ENCODE data around the gene LATS1.
"Not testable (repeated sequence)": the region's sequence is repeated elsewhere in the genome, so short reads cannot be mapped to it uniquely, and the experiment has no call there.

Gene LATS1

DNA sequence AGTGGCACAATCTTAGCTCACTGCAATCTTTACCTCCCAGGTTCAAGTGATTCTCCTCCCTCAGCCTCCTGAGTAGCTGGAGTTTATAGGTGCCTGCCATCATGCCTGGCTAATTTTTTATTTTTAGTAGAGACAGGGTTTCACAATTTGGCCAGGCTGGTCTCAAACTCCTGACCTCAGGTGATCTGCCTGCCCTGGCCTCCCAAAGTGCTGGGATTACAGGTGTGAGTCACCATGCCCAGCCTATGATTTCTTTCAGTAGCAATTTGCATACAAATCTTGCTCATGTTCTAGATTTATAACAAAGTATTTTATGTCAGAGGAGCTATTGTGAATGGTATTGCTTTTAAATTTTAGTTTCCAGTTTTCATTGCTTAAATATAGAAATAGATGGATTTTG lies 45.6 kb downstream of the LATS1 start:
- in situ Hi-C loops (cut with HindIII; ENCODE audit: low sequenced_read_pairs): not testable (repeated sequence)

- in situ Hi-C loops (cut with HindIII; ENCODE audit: low sequenced_read_pairs): no loop called here
Measured at GRCh38 chr6:149660028-149660427, 57.9 kb downstream of the LATS1 start.

DNA sequence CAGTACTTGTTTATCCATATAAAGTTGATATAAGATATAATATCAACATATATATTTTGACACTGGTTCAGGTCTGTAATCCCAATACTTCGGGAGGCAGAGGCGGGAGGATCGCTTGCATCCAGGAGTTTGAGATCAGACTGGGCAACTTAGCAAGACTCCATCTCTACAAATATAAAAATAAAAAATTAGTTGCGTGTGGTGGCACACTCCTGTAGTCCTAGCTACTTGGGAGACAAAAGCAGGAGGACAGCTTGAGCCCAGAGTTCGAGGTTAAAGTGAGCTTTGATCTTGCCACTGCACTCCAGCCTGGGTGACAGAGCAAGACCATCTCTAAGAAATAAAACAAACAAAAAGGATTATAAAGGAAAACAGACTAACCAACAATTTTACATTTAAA lies 60.5 kb downstream of the LATS1 start:
- in situ Hi-C loops (cut with HindIII; ENCODE audit: low sequenced_read_pairs): no loop called here

- in situ Hi-C loops (cut with HindIII; ENCODE audit: low sequenced_read_pairs): no loop called here
Measured at GRCh38 chr6:149651056-149651455, 66.8 kb downstream of the LATS1 start.

GRCh38 chr6:149648148-149649145 lies 69.5 kb downstream of the LATS1 start, which contains the start of gene KATNA1:
TSS of gene KATNA1 (minus strand) at chr6:149648714. CDS start at chr6:149638547, 10,167 bp downstream.
- in situ Hi-C loops (cut with HindIII; ENCODE audit: low sequenced_read_pairs): no loop called here

DNA sequence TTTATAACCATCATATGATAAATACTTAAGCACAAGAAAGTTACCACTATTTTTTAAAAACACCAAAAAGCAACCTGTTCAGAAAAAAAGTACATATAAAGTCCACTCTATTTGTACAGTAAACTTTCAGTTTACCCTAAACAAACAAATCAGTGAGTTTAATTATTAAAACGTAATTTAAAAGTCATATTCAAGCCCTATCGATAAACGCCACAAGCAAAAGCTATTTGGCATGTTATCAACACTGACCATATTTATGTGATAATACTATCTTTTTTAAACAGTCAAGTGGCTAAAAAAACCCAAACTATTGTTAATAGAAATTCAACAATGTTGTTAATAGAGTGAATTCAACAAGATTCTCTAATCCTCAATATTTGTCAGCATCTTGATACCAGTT lies 71.3 kb downstream of the LATS1 start:
- in situ Hi-C loops (cut with HindIII; ENCODE audit: low sequenced_read_pairs): no loop called here

- in situ Hi-C loops (cut with HindIII; ENCODE audit: low sequenced_read_pairs): no loop called here
Measured at GRCh38 chr6:149642829-149643580, 74.9 kb downstream of the LATS1 start.

DNA sequence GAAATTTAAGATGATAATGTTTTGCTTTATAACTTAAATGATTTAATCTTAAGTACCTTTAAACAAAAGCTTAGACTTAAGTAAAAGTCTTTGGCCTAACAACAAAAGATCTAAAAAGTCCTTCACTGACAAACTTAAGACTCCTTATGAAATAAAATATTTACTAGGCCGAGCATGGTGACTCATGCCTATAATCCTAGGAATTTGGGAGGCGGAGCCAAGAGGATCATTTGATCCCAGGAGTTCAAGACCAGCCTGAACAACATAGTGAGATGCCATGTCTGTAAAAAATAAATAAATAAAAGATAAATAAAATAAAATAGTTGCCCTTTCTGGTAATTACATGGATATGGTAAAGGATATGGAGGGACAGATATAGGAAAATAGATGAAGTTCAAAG lies 81.8 kb downstream of the LATS1 start:
- in situ Hi-C loops (cut with HindIII; ENCODE audit: low sequenced_read_pairs): no loop called here

- in situ Hi-C loops (cut with HindIII; ENCODE audit: low sequenced_read_pairs): no loop called here
Measured at GRCh38 chr6:149634315-149634714, 83.6 kb downstream of the LATS1 start.

DNA sequence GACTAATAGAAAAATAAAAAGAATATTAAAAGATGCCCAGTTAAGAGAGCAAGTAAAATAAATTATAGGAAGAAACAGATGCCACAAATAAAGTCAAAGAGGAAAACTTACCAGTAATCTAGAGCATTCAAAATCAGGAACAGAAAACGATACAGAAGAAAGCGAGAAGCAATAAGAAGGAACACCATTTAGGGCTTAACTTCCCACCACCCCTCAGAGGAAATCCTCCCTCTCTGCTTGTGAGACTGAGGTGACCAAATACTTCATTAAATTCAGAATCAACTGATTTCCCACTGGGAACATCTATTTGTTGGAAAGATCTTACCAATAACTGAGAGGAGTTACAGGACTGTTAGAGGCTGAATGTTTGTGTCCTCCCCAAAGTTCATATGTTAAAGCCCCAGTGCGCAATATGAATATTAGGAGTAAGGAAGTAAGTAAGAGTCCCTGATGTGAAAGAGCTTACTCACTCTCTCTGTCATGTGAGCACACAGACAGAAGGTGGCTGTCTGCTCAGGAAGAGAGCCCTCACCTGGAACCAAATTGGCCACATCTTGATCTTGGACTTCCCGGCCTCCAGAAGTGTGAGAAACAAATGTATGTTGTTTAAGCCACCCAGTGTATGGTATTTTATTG lies 88.9 kb downstream of the LATS1 start:
- in situ Hi-C loops (cut with HindIII; ENCODE audit: low sequenced_read_pairs): no loop called here

- in situ Hi-C loops (cut with HindIII; ENCODE audit: low sequenced_read_pairs): no loop called here
Measured at GRCh38 chr6:149627672-149628071, 90.2 kb downstream of the LATS1 start.

GRCh38 chr6:149615805-149616204 lies 102.1 kb downstream of the LATS1 start:
- in situ Hi-C loops (cut with HindIII; ENCODE audit: low sequenced_read_pairs): no loop called here

DNA sequence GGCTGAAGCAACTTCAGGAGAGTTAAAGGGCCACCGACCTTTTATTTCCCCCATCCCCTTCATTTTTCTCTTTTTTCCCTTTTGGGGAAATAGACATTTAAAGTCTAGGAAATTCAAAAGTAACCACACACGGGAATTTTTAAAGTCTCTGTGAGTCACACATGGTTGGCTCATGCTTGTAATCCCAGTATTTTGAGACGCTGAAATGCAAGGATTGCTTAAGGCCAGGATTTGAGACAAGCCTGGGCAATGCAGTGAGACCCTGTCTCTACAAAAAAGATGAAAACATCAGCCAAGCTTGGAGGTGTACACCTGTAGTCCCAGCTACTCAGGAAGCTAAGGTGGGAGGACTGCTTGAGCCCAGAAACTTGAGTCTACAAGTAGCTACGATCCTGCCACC lies 103.6 kb downstream of the LATS1 start:
- in situ Hi-C loops (cut with HindIII; ENCODE audit: low sequenced_read_pairs): no loop called here

DNA sequence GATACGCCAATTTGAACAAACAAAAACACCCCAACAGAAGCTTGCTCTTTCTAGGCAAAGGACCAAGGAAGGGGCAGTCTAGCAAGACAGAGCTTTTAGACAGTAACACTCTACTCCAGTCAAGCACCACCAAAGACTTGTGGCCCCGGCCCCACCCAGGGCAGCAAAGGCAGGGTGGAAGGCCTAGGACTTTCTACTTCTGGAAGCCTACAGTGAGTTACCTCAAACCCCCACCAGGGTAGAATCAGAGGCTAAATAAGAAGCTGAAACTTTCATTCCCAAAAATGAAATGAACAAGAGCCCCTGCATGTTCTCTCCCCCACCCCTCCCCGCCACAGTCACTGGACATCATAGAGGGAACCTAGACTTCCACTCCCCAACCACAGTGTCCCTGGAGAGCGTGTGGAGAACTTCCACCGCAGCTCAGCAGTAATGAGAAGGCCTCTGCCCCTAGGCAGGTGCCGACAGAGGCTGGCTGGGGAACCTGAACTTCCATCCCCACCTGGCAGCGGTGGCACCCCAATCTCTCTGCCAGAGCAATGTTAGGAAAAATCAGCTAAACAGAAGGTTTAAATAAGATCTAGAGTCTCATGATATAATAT lies 109.4 kb downstream of the LATS1 start:
- in situ Hi-C loops (cut with HindIII; ENCODE audit: low sequenced_read_pairs): no loop called here
